ENCODE data around the gene SPA17.
A peak's percentile ranks its signal among the peaks of the same experiment; 100 is the strongest.

SPA17 gene

GRCh38 chr11:124670732-124671131, 3.0 kb upstream of the SPA17 start:
- Histone ChIP-seq H3K36me3 (replicated peaks in 1 of 2; ENCODE audit: control insufficient read depth in 2 of 2, insufficient read depth in 2 of 2, low read length in 2 of 2) (no peaks in the 10 kb centered on the region), H3K4ac (ENCODE audit: low read length) (no peak overlapping the region), H3K23ac (ENCODE audit: low read depth, low read length, poor library complexity) (no peak overlapping the region), H4K91ac (ENCODE audit: low read depth, low read length, poor library complexity) (no peak overlapping the region), H3K18ac (ENCODE audit: low read length) (no peak overlapping the region), H3K4me2 (ENCODE audit: insufficient read depth, low read length, poor library complexity, severe bottlenecking) (no peak overlapping the region), H2AFZ (ENCODE audit: low read length) (peak overlapping the region; percentile 21), H2AK5ac (ENCODE audit: low read depth, low read length) (no peak overlapping the region), H3K14ac (ENCODE audit: low read length) (no peak overlapping the region), H3K27ac (replicated peaks; ENCODE audit: low read length) (no peak overlapping the region), H3K9me3 (replicated peaks in 1 of 2; ENCODE audit: control insufficient read depth in 2 of 2, insufficient read depth in 1 of 2, low read depth in 1 of 2, low read length in 2 of 2) (no peaks in the 10 kb centered on the region), H2BK5ac (ENCODE audit: low read length) (no peak overlapping the region), H2BK12ac (ENCODE audit: low read length) (no peak overlapping the region), H3K4me1 (ENCODE audit: control insufficient read depth in 2 of 2, insufficient read depth in 1 of 2, low read depth in 1 of 2, low read length in 2 of 2) (peaks cover 0 to 2% of the 10 kb centered on the region in 2 donors), H3K4me3 (ENCODE audit: low read length in 2 of 2) (no peak overlapping the region), H4K8ac (ENCODE audit: low read depth, low read length) (no peak overlapping the region), H3K9ac (ENCODE audit: low read depth, low read length, poor library complexity) (no peak overlapping the region), H3K79me1 (ENCODE audit: low read depth, low read length) (no peaks in the 10 kb centered on the region), H2BK15ac (ENCODE audit: low read length) (no peak overlapping the region), H2BK120ac (ENCODE audit: low read depth, low read length) (no peak overlapping the region), H3K27me3 (ENCODE audit: control insufficient read depth in 3 of 3, insufficient read depth in 3 of 3, low read depth in 1 of 3, low read length in 3 of 3) (peaks cover 0 to 23% (median 3%) of the 10 kb centered on the region in 3 experiments)
- no CpG with 5 or more reads among the region's 3 CpGs for WGBS, 2 donors (ENCODE audit: extremely low coverage in 2 of 2, insufficient read length in 2 of 2, insufficient replicate concordance in 1 of 2)
- no peak for DNase-seq (ENCODE audit: low spot score)

DNA sequence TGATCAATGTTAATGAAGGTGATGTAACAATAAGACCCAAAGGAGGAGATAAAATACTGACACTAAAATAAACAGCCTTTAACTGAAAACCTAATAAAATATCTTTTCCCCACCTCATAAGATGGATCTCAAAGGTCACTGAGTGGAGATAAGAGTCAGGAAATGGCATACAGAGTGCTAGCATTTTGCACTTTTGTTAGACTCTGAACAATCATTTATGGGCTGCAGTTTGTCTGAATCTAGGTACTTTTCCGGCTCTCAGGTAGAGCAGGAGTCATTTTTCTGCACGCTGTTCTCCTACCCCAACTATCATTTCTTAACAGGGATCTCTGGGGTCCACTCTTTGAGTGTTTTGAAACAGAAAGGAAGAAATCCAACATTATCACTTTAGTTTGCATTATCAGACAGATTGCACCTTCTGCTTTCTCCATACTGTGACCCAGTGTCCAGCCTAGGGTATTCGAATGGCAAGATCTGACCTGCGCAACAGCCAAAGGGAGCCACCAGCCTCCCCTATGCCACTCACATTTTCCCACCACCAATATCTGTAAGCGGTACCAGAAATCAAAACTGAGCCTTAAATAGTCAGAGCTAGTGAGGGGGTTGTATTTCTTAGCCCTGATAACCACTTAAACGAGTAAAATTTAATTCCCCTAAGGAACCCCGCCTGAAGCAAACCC, 1.0 kb upstream of the SPA17 start:
- no peak overlapping the region for H2BK120ac ChIP-seq (ENCODE audit: low read depth, low read length)
- peak overlapping the region; percentile 76 for H3K4me2 ChIP-seq (ENCODE audit: insufficient read depth, low read length, poor library complexity, severe bottlenecking)
- WGBS, 2 donors (ENCODE audit: extremely low coverage in 2 of 2, insufficient read length in 2 of 2, insufficient replicate concordance in 1 of 2) = no CpG with 5 or more reads among the region's 7 CpGs
- peaks cover 0 to 23% (median 3%) of the 10 kb centered on the region in 3 experiments for H3K27me3 ChIP-seq (ENCODE audit: control insufficient read depth in 3 of 3, insufficient read depth in 3 of 3, low read depth in 1 of 3, low read length in 3 of 3)
- no peak overlapping the region for H2BK15ac ChIP-seq (ENCODE audit: low read length)
- no peak overlapping the region for H2BK12ac ChIP-seq (ENCODE audit: low read length)
- H2BK5ac ChIP-seq (ENCODE audit: low read length) = no peak overlapping the region
- H3K4me3 ChIP-seq (ENCODE audit: low read length in 2 of 2) = peak overlapping the region in 1 of 2 donors; percentile 80
- H3K27ac ChIP-seq (replicated peaks; ENCODE audit: low read length) = no peak overlapping the region
- no peak overlapping the region for H3K18ac ChIP-seq (ENCODE audit: low read length)
- no peak overlapping the region for H4K91ac ChIP-seq (ENCODE audit: low read depth, low read length, poor library complexity)
- H4K8ac ChIP-seq (ENCODE audit: low read depth, low read length) = no peak overlapping the region
- DNase-seq (ENCODE audit: low spot score) = no peak
- no peak overlapping the region for H3K23ac ChIP-seq (ENCODE audit: low read depth, low read length, poor library complexity)
- H3K79me1 ChIP-seq (ENCODE audit: low read depth, low read length) = no peaks in the 10 kb centered on the region
- H3K9me3 ChIP-seq (replicated peaks in 1 of 2; ENCODE audit: control insufficient read depth in 2 of 2, insufficient read depth in 1 of 2, low read depth in 1 of 2, low read length in 2 of 2) = no peaks in the 10 kb centered on the region
- H3K14ac ChIP-seq (ENCODE audit: low read length) = no peak overlapping the region
- H2AK5ac ChIP-seq (ENCODE audit: low read depth, low read length) = no peak overlapping the region
- no peak overlapping the region for H3K4ac ChIP-seq (ENCODE audit: low read length)
- H3K36me3 ChIP-seq (replicated peaks in 1 of 2; ENCODE audit: control insufficient read depth in 2 of 2, insufficient read depth in 2 of 2, low read length in 2 of 2) = peaks cover 0 to 2% of the 10 kb centered on the region in 2 donors
- H3K9ac ChIP-seq (ENCODE audit: low read depth, low read length, poor library complexity) = no peak overlapping the region
- peak overlapping the region; percentile 98 for H2AFZ ChIP-seq (ENCODE audit: low read length)
- peaks cover 0 to 2% of the 10 kb centered on the region in 2 donors for H3K4me1 ChIP-seq (ENCODE audit: control insufficient read depth in 2 of 2, insufficient read depth in 1 of 2, low read depth in 1 of 2, low read length in 2 of 2)

DNA sequence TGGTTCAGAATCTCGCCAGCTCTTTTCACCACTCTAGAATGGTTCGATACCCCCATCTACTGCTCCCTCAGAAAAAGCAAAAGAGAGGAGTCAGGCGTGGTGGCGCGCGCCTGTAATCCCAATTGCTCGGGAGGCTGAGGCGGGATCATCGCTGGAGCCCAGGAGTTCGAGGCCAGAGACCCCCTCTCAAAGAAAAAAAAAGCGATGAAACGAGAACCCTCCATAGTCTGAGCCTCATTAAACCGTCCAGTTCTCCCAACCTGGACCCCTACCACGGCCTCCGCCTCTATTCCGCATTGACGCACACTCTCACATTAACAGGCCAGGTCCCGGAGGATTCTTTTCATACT, 439 bp downstream of the SPA17 start:
- Histone ChIP-seq H3K27ac (replicated peaks; ENCODE audit: low read length) (no peak overlapping the region), H2BK12ac (ENCODE audit: low read length) (no peak overlapping the region)
- no CpG with 5 or more reads among the region's 18 CpGs for WGBS, 2 donors (ENCODE audit: extremely low coverage in 2 of 2, insufficient read length in 2 of 2, insufficient replicate concordance in 1 of 2)

GRCh38 chr11:124674571-124674970, 867 bp downstream of the SPA17 start:
- no peak overlapping the region for H4K91ac ChIP-seq (ENCODE audit: low read depth, low read length, poor library complexity)
- H2BK12ac ChIP-seq (ENCODE audit: low read length) = no peak overlapping the region
- H3K4me3 ChIP-seq (ENCODE audit: low read length in 2 of 2) = peak overlapping the region; percentile 80 to 93
- no peak overlapping the region for H3K14ac ChIP-seq (ENCODE audit: low read length)
- peaks cover 0 to 3% of the 10 kb centered on the region in 2 donors for H3K36me3 ChIP-seq (replicated peaks in 1 of 2; ENCODE audit: control insufficient read depth in 2 of 2, insufficient read depth in 2 of 2, low read length in 2 of 2)
- H2AK5ac ChIP-seq (ENCODE audit: low read depth, low read length) = no peak overlapping the region
- H3K79me1 ChIP-seq (ENCODE audit: low read depth, low read length) = no peaks in the 10 kb centered on the region
- no peaks in the 10 kb centered on the region for H3K9me3 ChIP-seq (replicated peaks in 1 of 2; ENCODE audit: control insufficient read depth in 2 of 2, insufficient read depth in 1 of 2, low read depth in 1 of 2, low read length in 2 of 2)
- no peak overlapping the region for H3K18ac ChIP-seq (ENCODE audit: low read length)
- no peak for DNase-seq (ENCODE audit: low spot score)
- H4K8ac ChIP-seq (ENCODE audit: low read depth, low read length) = no peak overlapping the region
- no peak overlapping the region for H3K4ac ChIP-seq (ENCODE audit: low read length)
- H3K4me1 ChIP-seq (ENCODE audit: control insufficient read depth in 2 of 2, insufficient read depth in 1 of 2, low read depth in 1 of 2, low read length in 2 of 2) = peaks cover 0 to 2% of the 10 kb centered on the region in 2 donors
- no peak overlapping the region for H2BK15ac ChIP-seq (ENCODE audit: low read length)
- H3K4me2 ChIP-seq (ENCODE audit: insufficient read depth, low read length, poor library complexity, severe bottlenecking) = peak overlapping the region; percentile 55
- no peak overlapping the region for H2BK120ac ChIP-seq (ENCODE audit: low read depth, low read length)
- no peak overlapping the region for H2BK5ac ChIP-seq (ENCODE audit: low read length)
- H2AFZ ChIP-seq (ENCODE audit: low read length) = peak overlapping the region; percentile 98
- H3K27me3 ChIP-seq (ENCODE audit: control insufficient read depth in 3 of 3, insufficient read depth in 3 of 3, low read depth in 1 of 3, low read length in 3 of 3) = peaks cover 0 to 20% (median 3%) of the 10 kb centered on the region in 3 experiments
- H3K9ac ChIP-seq (ENCODE audit: low read depth, low read length, poor library complexity) = no peak overlapping the region
- H3K27ac ChIP-seq (replicated peaks; ENCODE audit: low read length) = no peak overlapping the region
- no CpG with 5 or more reads among the region's 5 CpGs for WGBS, 2 donors (ENCODE audit: extremely low coverage in 2 of 2, insufficient read length in 2 of 2, insufficient replicate concordance in 1 of 2)
- H3K23ac ChIP-seq (ENCODE audit: low read depth, low read length, poor library complexity) = no peak overlapping the region

More for the DNA sequence above, 439 bp downstream of the SPA17 start:
- Histone ChIP-seq H2BK5ac (ENCODE audit: low read length) (no peak overlapping the region), H2AFZ (ENCODE audit: low read length) (peak overlapping the region; percentile 98), H3K9ac (ENCODE audit: low read depth, low read length, poor library complexity) (no peak overlapping the region), H3K23ac (ENCODE audit: low read depth, low read length, poor library complexity) (no peak overlapping the region), H3K9me3 (replicated peaks in 1 of 2; ENCODE audit: control insufficient read depth in 2 of 2, insufficient read depth in 1 of 2, low read depth in 1 of 2, low read length in 2 of 2) (no peaks in the 10 kb centered on the region), H3K27me3 (ENCODE audit: control insufficient read depth in 3 of 3, insufficient read depth in 3 of 3, low read depth in 1 of 3, low read length in 3 of 3) (peaks cover 0 to 20% (median 3%) of the 10 kb centered on the region in 3 experiments), H3K4me2 (ENCODE audit: insufficient read depth, low read length, poor library complexity, severe bottlenecking) (peak overlapping the region; percentile 55), H2AK5ac (ENCODE audit: low read depth, low read length) (no peak overlapping the region), H3K36me3 (replicated peaks in 1 of 2; ENCODE audit: control insufficient read depth in 2 of 2, insufficient read depth in 2 of 2, low read length in 2 of 2) (peaks cover 0 to 3% of the 10 kb centered on the region in 2 donors), H3K79me1 (ENCODE audit: low read depth, low read length) (no peaks in the 10 kb centered on the region), H4K8ac (ENCODE audit: low read depth, low read length) (no peak overlapping the region), H3K4ac (ENCODE audit: low read length) (no peak overlapping the region), H4K91ac (ENCODE audit: low read depth, low read length, poor library complexity) (no peak overlapping the region), H3K4me1 (ENCODE audit: control insufficient read depth in 2 of 2, insufficient read depth in 1 of 2, low read depth in 1 of 2, low read length in 2 of 2) (peaks cover 0 to 2% of the 10 kb centered on the region in 2 donors), H3K18ac (ENCODE audit: low read length) (peak overlapping the region; percentile 74), H3K14ac (ENCODE audit: low read length) (no peak overlapping the region), H2BK15ac (ENCODE audit: low read length) (no peak overlapping the region), H2BK120ac (ENCODE audit: low read depth, low read length) (no peak overlapping the region), H3K4me3 (ENCODE audit: low read length in 2 of 2) (peak overlapping the region; percentile 80 to 93)
- DNase-seq (ENCODE audit: low spot score) = no peak
